Activated CD8-positive, alpha-beta memory T cell treated with anti-CD3 and anti-CD28 coated beads, Interleukin-2, amount 50 U/mL, for 24 hours (primary cell): ENCODE data around the gene ASB16.

Source experiments
- DNase-seq: peaks from one replicate; pipeline ENCODE4 v3.0.0-alpha.2; 2020; ENCODE audit errors: extremely low read depth

The ASB16 gene

GRCh38 chr17:44222112-44222869 is 51.8 kb downstream of the ASB16 start:
- DNase-seq, result no peak

- no peak for DNase-seq
These were observed 53.1 kb downstream of the ASB16 start for GRCh38 chr17:44223541-44224071.
